Measurements from ENCODE around the gene WDPCP. TPM values are rescaled to one million over a fixed set of nuclear protein-coding genes. Genes with fewer than 3 reads are reported as not detected.
"Not testable (repeated sequence)": the region's sequence is repeated elsewhere in the genome, so short reads cannot be mapped to it uniquely, and the experiment has no call there.

Gene WDPCP
- total and polyA plus RNA-seq, 2 donors: 5.5 to 10.4 TPM

GRCh38 chr2:63580651-63581297 lies 7.5 kb downstream of the WDPCP start:
- Histone ChIP-seq H3K36me3 (ENCODE audit: control insufficient read depth in 2 of 2, insufficient read depth in 2 of 2, low read length in 1 of 2) (no peaks in the 10 kb centered on the region), H3K4me3 (ENCODE audit: low read length in 2 of 2) (no peak overlapping the region), H3K27ac (ENCODE audit: low read depth in 1 of 2, low read length in 1 of 2) (no peak overlapping the region), H3K4me1 (ENCODE audit: control insufficient read depth in 2 of 2, insufficient read depth in 2 of 2, low read length in 2 of 2) (no peaks in the 10 kb centered on the region), H3K27me3 (ENCODE audit: control insufficient read depth in 2 of 2, insufficient read depth in 1 of 2, low read length in 1 of 2) (no peaks in the 10 kb centered on the region), H3K9me3 (ENCODE audit: control insufficient read depth in 2 of 2, insufficient read depth in 1 of 2, low read length in 1 of 2) (no peaks in the 10 kb centered on the region)
- DNase-seq (ENCODE audit: low read depth in 6 of 9, low spot score in 9 of 9): no peak
- WGBS: 94% methylated on average over 4 of the region's 4 CpGs

GRCh38 chr2:63578767-63579166 lies 9.5 kb downstream of the WDPCP start:
- Histone ChIP-seq H3K27me3 (ENCODE audit: control insufficient read depth in 2 of 2, insufficient read depth in 1 of 2, low read length in 1 of 2) (no peaks in the 10 kb centered on the region), H3K4me1 (ENCODE audit: control insufficient read depth in 2 of 2, insufficient read depth in 2 of 2, low read length in 2 of 2) (no peaks in the 10 kb centered on the region), H3K4me3 (ENCODE audit: low read length in 2 of 2) (no peak overlapping the region), H3K9me3 (ENCODE audit: control insufficient read depth in 2 of 2, insufficient read depth in 1 of 2, low read length in 1 of 2) (no peaks in the 10 kb centered on the region), H3K36me3 (ENCODE audit: control insufficient read depth in 2 of 2, insufficient read depth in 2 of 2, low read length in 1 of 2) (no peaks in the 10 kb centered on the region), H3K27ac (ENCODE audit: low read depth in 1 of 2, low read length in 1 of 2) (no peak overlapping the region)
- over 99% methylated on average over 3 of the region's 3 CpGs for WGBS
- DNase-seq (ENCODE audit: low read depth in 6 of 9, low spot score in 9 of 9): no peak

GRCh38 chr2:63576546-63576945 lies 11.7 kb downstream of the WDPCP start:
- no peak overlapping the region for H3K27ac ChIP-seq (ENCODE audit: low read depth in 1 of 2, low read length in 1 of 2)
- no peak overlapping the region for H3K4me3 ChIP-seq (ENCODE audit: low read length in 2 of 2)
- no peaks in the 10 kb centered on the region for H3K36me3 ChIP-seq (ENCODE audit: control insufficient read depth in 2 of 2, insufficient read depth in 2 of 2, low read length in 1 of 2)
- H3K27me3 ChIP-seq (ENCODE audit: control insufficient read depth in 2 of 2, insufficient read depth in 1 of 2, low read length in 1 of 2): no peaks in the 10 kb centered on the region
- H3K9me3 ChIP-seq (ENCODE audit: control insufficient read depth in 2 of 2, insufficient read depth in 1 of 2, low read length in 1 of 2): no peaks in the 10 kb centered on the region
- no peaks in the 10 kb centered on the region for H3K4me1 ChIP-seq (ENCODE audit: control insufficient read depth in 2 of 2, insufficient read depth in 2 of 2, low read length in 2 of 2)
- no peak for DNase-seq (ENCODE audit: low read depth in 6 of 9, low spot score in 9 of 9)

- WGBS: 97% methylated on average over 13 of the region's 13 CpGs
- H3K27me3 ChIP-seq (ENCODE audit: control insufficient read depth in 2 of 2, insufficient read depth in 1 of 2, low read length in 1 of 2): not testable (repeated sequence)
Observed at GRCh38 chr2:63573726-63574345, 14.4 kb downstream of the WDPCP start.

GRCh38 chr2:63573026-63573425 lies 15.3 kb downstream of the WDPCP start:
- not testable (repeated sequence) for H3K27me3 ChIP-seq (ENCODE audit: control insufficient read depth in 2 of 2, insufficient read depth in 1 of 2, low read length in 1 of 2); H3K4me3 ChIP-seq (ENCODE audit: low read length in 2 of 2); DNase-seq (ENCODE audit: low read depth in 6 of 9, low spot score in 9 of 9); H3K27ac ChIP-seq (ENCODE audit: low read depth in 1 of 2, low read length in 1 of 2); H3K4me1 ChIP-seq (ENCODE audit: control insufficient read depth in 2 of 2, insufficient read depth in 2 of 2, low read length in 2 of 2); H3K9me3 ChIP-seq (ENCODE audit: control insufficient read depth in 2 of 2, insufficient read depth in 1 of 2, low read length in 1 of 2); H3K36me3 ChIP-seq (ENCODE audit: control insufficient read depth in 2 of 2, insufficient read depth in 2 of 2, low read length in 1 of 2)
- WGBS: 99% methylated on average over 3 of the region's 3 CpGs

More at GRCh38 chr2:63573726-63574345, 14.4 kb downstream of the WDPCP start:
- H3K27ac ChIP-seq (ENCODE audit: low read depth in 1 of 2, low read length in 1 of 2); H3K9me3 ChIP-seq (ENCODE audit: control insufficient read depth in 2 of 2, insufficient read depth in 1 of 2, low read length in 1 of 2); H3K36me3 ChIP-seq (ENCODE audit: control insufficient read depth in 2 of 2, insufficient read depth in 2 of 2, low read length in 1 of 2); DNase-seq (ENCODE audit: low read depth in 6 of 9, low spot score in 9 of 9); H3K4me1 ChIP-seq (ENCODE audit: control insufficient read depth in 2 of 2, insufficient read depth in 2 of 2, low read length in 2 of 2); H3K4me3 ChIP-seq (ENCODE audit: low read length in 2 of 2): not testable (repeated sequence)

GRCh38 chr2:63572001-63572400 lies 16.3 kb downstream of the WDPCP start:
- H3K36me3 ChIP-seq (ENCODE audit: control insufficient read depth in 2 of 2, insufficient read depth in 2 of 2, low read length in 1 of 2): no peaks in the 10 kb centered on the region
- peaks cover 0 to 4% of the 10 kb centered on the region in 2 donors for H3K9me3 ChIP-seq (ENCODE audit: control insufficient read depth in 2 of 2, insufficient read depth in 1 of 2, low read length in 1 of 2)
- no peak overlapping the region for H3K27ac ChIP-seq (ENCODE audit: low read depth in 1 of 2, low read length in 1 of 2)
- no peaks in the 10 kb centered on the region for H3K4me1 ChIP-seq (ENCODE audit: control insufficient read depth in 2 of 2, insufficient read depth in 2 of 2, low read length in 2 of 2)
- H3K27me3 ChIP-seq (ENCODE audit: control insufficient read depth in 2 of 2, insufficient read depth in 1 of 2, low read length in 1 of 2): no peaks in the 10 kb centered on the region
- 98% methylated on average over 2 of the region's 2 CpGs for WGBS
- H3K4me3 ChIP-seq (ENCODE audit: low read length in 2 of 2): no peak overlapping the region
- no peak for DNase-seq (ENCODE audit: low read depth in 6 of 9, low spot score in 9 of 9)

GRCh38 chr2:63571291-63571690 lies 17.0 kb downstream of the WDPCP start:
- no peak overlapping the region for H3K27ac ChIP-seq (ENCODE audit: low read depth in 1 of 2, low read length in 1 of 2)

GRCh38 chr2:63569740-63570139 lies 18.5 kb downstream of the WDPCP start:
- H3K27ac ChIP-seq (ENCODE audit: low read depth in 1 of 2, low read length in 1 of 2): no peak overlapping the region
- peaks cover 0 to 4% of the 10 kb centered on the region in 2 donors for H3K9me3 ChIP-seq (ENCODE audit: control insufficient read depth in 2 of 2, insufficient read depth in 1 of 2, low read length in 1 of 2)
- H3K4me3 ChIP-seq (ENCODE audit: low read length in 2 of 2): no peak overlapping the region
- no peaks in the 10 kb centered on the region for H3K36me3 ChIP-seq (ENCODE audit: control insufficient read depth in 2 of 2, insufficient read depth in 2 of 2, low read length in 1 of 2)
- DNase-seq (ENCODE audit: low read depth in 6 of 9, low spot score in 9 of 9): no peak
- H3K4me1 ChIP-seq (ENCODE audit: control insufficient read depth in 2 of 2, insufficient read depth in 2 of 2, low read length in 2 of 2): no peaks in the 10 kb centered on the region
- no peaks in the 10 kb centered on the region for H3K27me3 ChIP-seq (ENCODE audit: control insufficient read depth in 2 of 2, insufficient read depth in 1 of 2, low read length in 1 of 2)

More at GRCh38 chr2:63571291-63571690, 17.0 kb downstream of the WDPCP start:
- H3K9me3 ChIP-seq (ENCODE audit: control insufficient read depth in 2 of 2, insufficient read depth in 1 of 2, low read length in 1 of 2): peaks cover 0 to 4% of the 10 kb centered on the region in 2 donors
- DNase-seq (ENCODE audit: low read depth in 6 of 9, low spot score in 9 of 9): no peak
- H3K27me3 ChIP-seq (ENCODE audit: control insufficient read depth in 2 of 2, insufficient read depth in 1 of 2, low read length in 1 of 2): no peaks in the 10 kb centered on the region
- no peak overlapping the region for H3K4me3 ChIP-seq (ENCODE audit: low read length in 2 of 2)
- H3K4me1 ChIP-seq (ENCODE audit: control insufficient read depth in 2 of 2, insufficient read depth in 2 of 2, low read length in 2 of 2): no peaks in the 10 kb centered on the region
- 93% methylated on average over 2 of the region's 2 CpGs for WGBS
- no peaks in the 10 kb centered on the region for H3K36me3 ChIP-seq (ENCODE audit: control insufficient read depth in 2 of 2, insufficient read depth in 2 of 2, low read length in 1 of 2)

- Histone ChIP-seq H3K27ac (ENCODE audit: low read depth in 1 of 2, low read length in 1 of 2) (no peak overlapping the region), H3K36me3 (ENCODE audit: control insufficient read depth in 2 of 2, insufficient read depth in 2 of 2, low read length in 1 of 2) (no peaks in the 10 kb centered on the region), H3K27me3 (ENCODE audit: control insufficient read depth in 2 of 2, insufficient read depth in 1 of 2, low read length in 1 of 2) (no peaks in the 10 kb centered on the region), H3K4me3 (ENCODE audit: low read length in 2 of 2) (no peak overlapping the region), H3K4me1 (ENCODE audit: control insufficient read depth in 2 of 2, insufficient read depth in 2 of 2, low read length in 2 of 2) (no peaks in the 10 kb centered on the region), H3K9me3 (ENCODE audit: control insufficient read depth in 2 of 2, insufficient read depth in 1 of 2, low read length in 1 of 2) (peaks cover 0 to 8% of the 10 kb centered on the region in 2 donors)
- DNase-seq (ENCODE audit: low read depth in 6 of 9, low spot score in 9 of 9): no peak
Observed at GRCh38 chr2:63562751-63563150, 25.5 kb downstream of the WDPCP start.

Data from thymus (tissue), 11 donors.